ENCODE data around the gene GDF9. TPM values are rescaled to one million over a fixed set of nuclear protein-coding genes. Genes with fewer than 3 reads are reported as not detected.

The GDF9 gene
- total RNA-seq, 1 experiment from 2014 or later, result 0.49 TPM

GRCh38 chr5:132850066-132850465, 16.2 kb downstream of the GDF9 start (continued):
- no peak for TF ChIP-seq ZBTB33 (IDR thresholded peaks at IDR 0.05; ENCODE audit: extremely low read depth, insufficient replicate concordance, low read length)
- TF ChIP-seq SIN3A (IDR thresholded peaks at IDR 0.05; ENCODE audit: low read depth), result no peak
- TF ChIP-seq SRF (IDR thresholded peaks at IDR 0.05; ENCODE audit: low read depth), result no peak
- no peak for TF ChIP-seq REST (IDR thresholded peaks at IDR 0.05; ENCODE audit: low read depth)

- ChIA-PET CTCF (no interaction called here), RAD21 (ENCODE audit: low non-redundant PET in 1 of 2, low total read pairs in 2 of 2, uncharacterized antibody in 2 of 2, unreplicated experiment in 2 of 2) (no interaction called here), POLR2A (no interaction called here)
- Histone ChIP-seq H3K9me2 (ENCODE audit: insufficient read depth) (no peaks in the 10 kb centered on the region), H3K4me2 (ENCODE audit: low read length) (no peak overlapping the region), H3K27me3 (ENCODE audit: insufficient read depth, low read length) (no peaks in the 10 kb centered on the region), H2AFZ (ENCODE audit: low read depth, low read length, poor library complexity, severe bottlenecking) (no peak overlapping the region), H3K4me1 (ENCODE audit: control insufficient read depth in 1 of 2, insufficient read depth in 2 of 2, low read length in 2 of 2) (no peaks in the 10 kb centered on the region), H3K27ac (ENCODE audit: low read depth, low read length) (no peak overlapping the region), H3K4me3 (replicated peaks in 1 of 2; ENCODE audit: low read depth in 1 of 2, low read length in 2 of 2) (no peak overlapping the region), H3K9me3 (ENCODE audit: control insufficient read depth in 1 of 2, insufficient read depth in 1 of 2, low read depth in 1 of 2, low read length in 2 of 2) (no peaks in the 10 kb centered on the region), H3K79me2 (ENCODE audit: insufficient read depth, low read length) (no peaks in the 10 kb centered on the region), H4K20me1 (ENCODE audit: insufficient read depth) (no peaks in the 10 kb centered on the region), H3K36me3 (ENCODE audit: control insufficient read depth in 1 of 2, insufficient read depth in 2 of 2, low read length in 2 of 2) (no peaks in the 10 kb centered on the region), H3K9ac (ENCODE audit: low read length) (no peak overlapping the region)
- no TSS peak for BruUV-seq (replicated peaks)
- no peak for TF ChIP-seq TCF7L2 (IDR thresholded peaks at IDR 0.05; ENCODE audit: borderline replicate concordance, extremely low read depth, insufficient read depth, insufficient read length)
- no peak for TF ChIP-seq ZFX (IDR thresholded peaks at IDR 0.05)
- no peak for TF ChIP-seq POLR2A (IDR thresholded peaks at IDR 0.05; ENCODE audit: borderline replicate concordance, extremely low read depth, insufficient read depth, insufficient read length)
- no peak for TF ChIP-seq MAX (IDR thresholded peaks at IDR 0.05)
- no peak for TF ChIP-seq CBX3 (IDR thresholded peaks at IDR 0.05; ENCODE audit: low read depth)
- no peak for TF ChIP-seq ELF1 (IDR thresholded peaks at IDR 0.05; ENCODE audit: borderline replicate concordance, low read depth)
- no peak for ATAC-seq
- intact Hi-C loops (cut with micrococcal nuclease), result no loop called here
- DNase-seq (ENCODE audit: low read depth, low spot score), result no peak
Measured at GRCh38 chr5:132849347-132849746, 16.9 kb downstream of the GDF9 start.

Data from HCT116 (cell line).